ENCODE data around the gene BICD1. TPM values are rescaled to one million over a fixed set of nuclear protein-coding genes. Genes with fewer than 3 reads are reported as not detected.

The BICD1 gene
- total and polyA plus RNA-seq, 2 donors (not counting 3 experiments of a cell fraction or from before 2014, with no cell fraction given): 12.2 to 51.0 TPM

DNA sequence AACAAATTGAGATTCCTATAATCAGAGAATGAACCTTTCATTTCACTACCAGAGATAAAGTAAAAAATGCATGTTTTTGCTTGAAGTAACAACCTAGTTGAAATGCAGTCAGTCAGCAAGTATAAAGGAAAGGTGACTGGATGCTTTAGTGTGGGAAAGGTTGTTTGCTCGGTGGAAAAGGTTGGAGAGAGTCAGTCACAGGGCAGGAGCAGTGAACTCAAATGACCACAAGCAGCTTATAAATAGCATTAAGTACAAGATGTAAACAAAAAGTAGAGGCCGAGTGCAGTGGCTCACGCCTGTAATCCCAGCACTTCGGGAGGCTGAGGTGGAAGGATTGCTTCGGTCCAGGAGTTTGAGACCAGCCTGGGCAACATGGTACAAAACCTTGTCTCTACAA is 194.6 kb downstream of the BICD1 start:
- no peaks in the 10 kb centered on the region for H3K9me1 ChIP-seq (replicated peaks; ENCODE audit: control insufficient read depth, extremely low read depth, insufficient read depth, low read length)
- dilution Hi-C loops (cut with MboI; ENCODE audit: extremely low pct_ligation_motif_present, low sequenced_read_pairs): no loop called here
- TF ChIP-seq, protein P1, sequence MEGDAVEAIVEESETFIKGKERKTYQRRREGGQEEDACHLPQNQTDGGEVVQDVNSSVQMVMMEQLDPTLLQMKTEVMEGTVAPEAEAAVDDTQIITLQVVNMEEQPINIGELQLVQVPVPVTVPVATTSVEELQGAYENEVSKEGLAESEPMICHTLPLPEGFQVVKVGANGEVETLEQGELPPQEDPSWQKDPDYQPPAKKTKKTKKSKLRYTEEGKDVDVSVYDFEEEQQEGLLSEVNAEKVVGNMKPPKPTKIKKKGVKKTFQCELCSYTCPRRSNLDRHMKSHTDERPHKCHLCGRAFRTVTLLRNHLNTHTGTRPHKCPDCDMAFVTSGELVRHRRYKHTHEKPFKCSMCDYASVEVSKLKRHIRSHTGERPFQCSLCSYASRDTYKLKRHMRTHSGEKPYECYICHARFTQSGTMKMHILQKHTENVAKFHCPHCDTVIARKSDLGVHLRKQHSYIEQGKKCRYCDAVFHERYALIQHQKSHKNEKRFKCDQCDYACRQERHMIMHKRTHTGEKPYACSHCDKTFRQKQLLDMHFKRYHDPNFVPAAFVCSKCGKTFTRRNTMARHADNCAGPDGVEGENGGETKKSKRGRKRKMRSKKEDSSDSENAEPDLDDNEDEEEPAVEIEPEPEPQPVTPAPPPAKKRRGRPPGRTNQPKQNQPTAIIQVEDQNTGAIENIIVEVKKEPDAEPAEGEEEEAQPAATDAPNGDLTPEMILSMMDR (IDR thresholded peaks at IDR 0.05; ENCODE audit: extremely low read depth in 1 of 2, insufficient read depth in 1 of 2, low read depth in 1 of 2, low read length in 2 of 2): no peak
- TF ChIP-seq, protein P2, sequence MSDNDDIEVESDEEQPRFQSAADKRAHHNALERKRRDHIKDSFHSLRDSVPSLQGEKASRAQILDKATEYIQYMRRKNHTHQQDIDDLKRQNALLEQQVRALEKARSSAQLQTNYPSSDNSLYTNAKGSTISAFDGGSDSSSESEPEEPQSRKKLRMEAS (IDR thresholded peaks at IDR 0.05; ENCODE audit: insufficient read depth, insufficient read length): no peak
- TF ChIP-seq JUN (IDR thresholded peaks at IDR 0.05; ENCODE audit: borderline replicate concordance, insufficient read depth, insufficient read length, low read depth) (no peak), MYC (IDR thresholded peaks at IDR 0.05; ENCODE audit: low read depth, low read length) (no peak), GATA2 (IDR thresholded peaks at IDR 0.05; ENCODE audit: insufficient read depth, insufficient read length, low read depth, low read length) (no peak), POLR2AphosphoS5 (IDR thresholded peaks at IDR 0.05; ENCODE audit: insufficient read depth, low read depth, low read length) (no peak), POLR2A (IDR thresholded peaks at IDR 0.05; ENCODE audit: low read depth, low read length) (no peak), FOS (IDR thresholded peaks at IDR 0.05; ENCODE audit: borderline replicate concordance, insufficient read depth, low read length) (no peak), EZH2 (IDR thresholded peaks at IDR 0.05; ENCODE audit: borderline replicate concordance, low read depth, low read length, severe bottlenecking) (no peak)
- no peak overlapping the region for H3K4me3 ChIP-seq (replicated peaks in 1 of 3; ENCODE audit: insufficient read depth in 1 of 3, low read depth in 1 of 3, low read length in 3 of 3)
- no peak overlapping the region for H3K27ac ChIP-seq (ENCODE audit: insufficient read depth, low read depth, low read length)
- no peak for FAIRE-seq
- H3K4me2 ChIP-seq (ENCODE audit: insufficient read depth, low read length): no peak overlapping the region
- intact Hi-C loops (cut with micrococcal nuclease): loop anchor here (5.0 kb wide), 2 partner anchors 39 to 899 kb away; no protein-coding TSS in a partner anchor
- POLR2A ChIA-PET: no interaction called here
- H3K36me3 ChIP-seq (ENCODE audit: control insufficient read depth in 2 of 2, extremely low read depth in 1 of 2, insufficient read depth in 2 of 2, low read length in 2 of 2): peaks cover 2 to 4% of the 10 kb centered on the region in 2 experiments
- CTCF ChIA-PET: interaction anchor here (0.6 to 1.9 kb wide), 8 partner anchors 11 to 648 kb away, joined by 3 to 16 read pairs (median 4); partner anchors contain the start of gene BICD1
- H3K4me1 ChIP-seq (ENCODE audit: control insufficient read depth, extremely low read depth, insufficient read depth, low read length): no peaks in the 10 kb centered on the region
- no TSS peak for BruUV-seq (replicated peaks)
- H3K9me3 ChIP-seq (replicated peaks; ENCODE audit: control insufficient read depth, insufficient read depth, low read length): no peaks in the 10 kb centered on the region
- no peaks in the 10 kb centered on the region for H3K79me2 ChIP-seq (ENCODE audit: control insufficient read depth, insufficient read depth, low read length)
- no peaks in the 10 kb centered on the region for H3K27me3 ChIP-seq (ENCODE audit: control insufficient read depth in 2 of 2, insufficient read depth in 2 of 2, low read length in 2 of 2)
- H4K20me1 ChIP-seq (replicated peaks; ENCODE audit: control insufficient read depth, extremely low read depth, insufficient read depth, low read length): no peaks in the 10 kb centered on the region
- H3K9ac ChIP-seq (replicated peaks; ENCODE audit: extremely low read depth, insufficient read depth, low read length): no peak overlapping the region
- DNase-seq (ENCODE audit: low read depth, low spot score): no peak
- no peak overlapping the region for H2AFZ ChIP-seq (ENCODE audit: low read depth, low read length)
